ENCODE measurements around the gene PIGS.
A peak's percentile ranks its signal among the peaks of the same experiment; 100 is the strongest.

Gene PIGS

GRCh38 chr17:28571361-28572122 is at the start of gene PIGS:
Gene PIGS (minus strand): TSS chr17:28571524. CDS start chr17:28571496, 28 bp downstream.
- TF ChIP-seq, protein P1, sequence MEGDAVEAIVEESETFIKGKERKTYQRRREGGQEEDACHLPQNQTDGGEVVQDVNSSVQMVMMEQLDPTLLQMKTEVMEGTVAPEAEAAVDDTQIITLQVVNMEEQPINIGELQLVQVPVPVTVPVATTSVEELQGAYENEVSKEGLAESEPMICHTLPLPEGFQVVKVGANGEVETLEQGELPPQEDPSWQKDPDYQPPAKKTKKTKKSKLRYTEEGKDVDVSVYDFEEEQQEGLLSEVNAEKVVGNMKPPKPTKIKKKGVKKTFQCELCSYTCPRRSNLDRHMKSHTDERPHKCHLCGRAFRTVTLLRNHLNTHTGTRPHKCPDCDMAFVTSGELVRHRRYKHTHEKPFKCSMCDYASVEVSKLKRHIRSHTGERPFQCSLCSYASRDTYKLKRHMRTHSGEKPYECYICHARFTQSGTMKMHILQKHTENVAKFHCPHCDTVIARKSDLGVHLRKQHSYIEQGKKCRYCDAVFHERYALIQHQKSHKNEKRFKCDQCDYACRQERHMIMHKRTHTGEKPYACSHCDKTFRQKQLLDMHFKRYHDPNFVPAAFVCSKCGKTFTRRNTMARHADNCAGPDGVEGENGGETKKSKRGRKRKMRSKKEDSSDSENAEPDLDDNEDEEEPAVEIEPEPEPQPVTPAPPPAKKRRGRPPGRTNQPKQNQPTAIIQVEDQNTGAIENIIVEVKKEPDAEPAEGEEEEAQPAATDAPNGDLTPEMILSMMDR (IDR thresholded peaks at IDR 0.05; ENCODE audit: low read depth, low read length, missing control alignments): no peak
- H3K4me3 ChIP-seq (ENCODE audit: low read depth, low read length): peak within 1 kb of the TSS; percentile 96
- DNase-seq (ENCODE audit: low read depth): peak; percentile 74

DNA sequence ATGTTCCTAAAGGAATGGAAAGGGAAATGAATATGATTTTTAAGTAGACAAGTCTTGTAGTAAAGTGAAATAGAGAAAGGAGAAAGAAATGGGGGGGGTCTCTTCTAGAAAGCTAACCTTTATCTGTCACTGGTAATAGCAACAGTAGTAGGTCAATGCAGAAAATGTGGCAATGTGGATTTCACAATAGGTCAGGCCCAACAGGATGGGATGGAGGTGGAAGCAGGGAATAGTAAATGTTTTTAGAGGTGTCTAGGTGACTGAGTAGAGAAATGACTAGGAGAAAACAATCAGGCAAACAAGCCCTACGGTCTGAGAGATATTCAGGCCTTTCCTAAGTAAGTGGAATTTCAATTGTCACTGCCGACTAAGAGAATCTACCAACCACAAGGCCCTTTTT is 48.7 kb upstream of the PIGS start:
- no peak overlapping the region for H3K4me3 ChIP-seq (ENCODE audit: low read depth, low read length)
- TF ChIP-seq, protein P1 (IDR thresholded peaks at IDR 0.05; ENCODE audit: low read depth, low read length, missing control alignments): no peak
- no peak for DNase-seq (ENCODE audit: low read depth)

GRCh38 chr17:28618464-28618863 is 47.1 kb upstream of the PIGS start:
- no peak overlapping the region for H3K4me3 ChIP-seq (ENCODE audit: low read depth, low read length)
- DNase-seq (ENCODE audit: low read depth): no peak
- TF ChIP-seq, protein P1 (IDR thresholded peaks at IDR 0.05; ENCODE audit: low read depth, low read length, missing control alignments): no peak

GRCh38 chr17:28616281-28616680 is 45.0 kb upstream of the PIGS start:
- DNase-seq (ENCODE audit: low read depth): no peak
- no peak overlapping the region for H3K4me3 ChIP-seq (ENCODE audit: low read depth, low read length)
- TF ChIP-seq, protein P1 (IDR thresholded peaks at IDR 0.05; ENCODE audit: low read depth, low read length, missing control alignments): no peak

- DNase-seq (ENCODE audit: low read depth): no peak
- no peak overlapping the region for H3K4me3 ChIP-seq (ENCODE audit: low read depth, low read length)
- TF ChIP-seq, protein P1 (IDR thresholded peaks at IDR 0.05; ENCODE audit: low read depth, low read length, missing control alignments): no peak
Observed at GRCh38 chr17:28615260-28615940, 44.1 kb upstream of the PIGS start.

GRCh38 chr17:28613931-28614381 is 42.6 kb upstream of the PIGS start, which contains the start of gene RSKR:
Gene RSKR (minus strand): TSS chr17:28614185. CDS start chr17:28614161, 24 bp downstream.
- no peak for DNase-seq (ENCODE audit: low read depth)
- TF ChIP-seq, protein P1 (IDR thresholded peaks at IDR 0.05; ENCODE audit: low read depth, low read length, missing control alignments): no peak
- H3K4me3 ChIP-seq (ENCODE audit: low read depth, low read length): no peak within 1 kb of the TSS
